Neural crest cell (in vitro differentiated cells): Measurements from ENCODE around the gene DTNB. TPM values are rescaled to one million over a fixed set of nuclear protein-coding genes. Genes with fewer than 3 reads are reported as not detected.
A peak's percentile ranks its signal among the peaks of the same experiment; 100 is the strongest.

ENCODE experiments used
- DNase-seq: peaks from one replicate; pipeline ENCODE4 v3.0.0; 2021; ENCODE audit warnings: low read depth, mixed read lengths, low spot score
- H3K27ac Mint-ChIP-seq: one replicate; pipeline ENCODE4 v1.8.0; 2021; ENCODE audit warnings: mild to moderate bottlenecking, mixed read lengths; ENCODE audit not compliant: unreplicated experiment
- H3K27me3 Mint-ChIP-seq: 2 replicates; pipeline ENCODE4 v1.8.0; 2021; ENCODE audit warnings: low read depth, mild to moderate bottlenecking, mixed read lengths
- H3K36me3 Mint-ChIP-seq: 2 replicates; pipeline ENCODE4 v1.8.0; 2021; ENCODE audit warnings: low read depth, mild to moderate bottlenecking, mixed read lengths
- H3K4me1 Mint-ChIP-seq: 2 replicates; pipeline ENCODE4 v1.8.0; 2021; ENCODE audit warnings: mixed read lengths
- H3K4me3 Mint-ChIP-seq: one replicate; pipeline ENCODE4 v1.8.0; 2021; ENCODE audit warnings: mild to moderate bottlenecking, mixed read lengths
- H3K9me3 Mint-ChIP-seq: 2 replicates; pipeline ENCODE4 v1.8.0; 2021; ENCODE audit warnings: mixed read lengths
- CTCF ChIP-seq: fragments of 200-600 bp; sonication (generic); conservative IDR thresholded peaks from 2 replicates; pipeline ENCODE4 v1.5.0; 2021; ENCODE audit warnings: antibody characterized with exemption, mild to moderate bottlenecking
- total RNA-seq: library from RNA; stranded (reverse); gene quantifications from 2 replicates; pipeline ENCODE4 v1.2.1, GENCODE V29; 2021

The DTNB gene
- total RNA-seq, 1 donor from 2014 or later = 29.5 TPM

GRCh38 chr2:25400169-25400568, 273.2 kb downstream of the DTNB start:
- Mint-ChIP-seq H3K27ac (no peak overlapping the region), H3K4me3 (no peak overlapping the region), H3K27me3 (no peaks in the 10 kb centered on the region), H3K9me3 (no peaks in the 10 kb centered on the region), H3K4me1 (peaks cover 26% of the 10 kb centered on the region), H3K36me3 (no peaks in the 10 kb centered on the region)
- TF ChIP-seq CTCF = no peak
- no peak for DNase-seq

- peaks cover 26% of the 10 kb centered on the region for H3K4me1 Mint-ChIP-seq
- H3K27me3 Mint-ChIP-seq = no peaks in the 10 kb centered on the region
- TF ChIP-seq CTCF = no peak
- peaks cover 2% of the 10 kb centered on the region for H3K36me3 Mint-ChIP-seq
- H3K27ac Mint-ChIP-seq = no peak overlapping the region
- no peak for DNase-seq
- H3K9me3 Mint-ChIP-seq = no peaks in the 10 kb centered on the region
- no peak overlapping the region for H3K4me3 Mint-ChIP-seq
Observed at GRCh38 chr2:25398534-25398933, 274.8 kb downstream of the DTNB start.

- peaks cover 26% of the 10 kb centered on the region for H3K4me1 Mint-ChIP-seq
- H3K36me3 Mint-ChIP-seq = peaks cover 2% of the 10 kb centered on the region
- H3K9me3 Mint-ChIP-seq = no peaks in the 10 kb centered on the region
- no peak overlapping the region for H3K4me3 Mint-ChIP-seq
- no peak for DNase-seq
- no peak overlapping the region for H3K27ac Mint-ChIP-seq
- TF ChIP-seq CTCF = no peak
- H3K27me3 Mint-ChIP-seq = no peaks in the 10 kb centered on the region
Observed at GRCh38 chr2:25397777-25398176, 275.6 kb downstream of the DTNB start.

- Mint-ChIP-seq H3K4me3 (no peak overlapping the region), H3K4me1 (no peaks in the 10 kb centered on the region), H3K27ac (peak overlapping the region; percentile 8), H3K9me3 (peaks cover 2% of the 10 kb centered on the region), H3K36me3 (peaks cover 16% of the 10 kb centered on the region), H3K27me3 (no peaks in the 10 kb centered on the region)
- TF ChIP-seq CTCF = no peak
- DNase-seq = no peak
Observed at GRCh38 chr2:25389161-25389560, 284.2 kb downstream of the DTNB start.

GRCh38 chr2:25388491-25388890, 284.9 kb downstream of the DTNB start:
- H3K36me3 Mint-ChIP-seq = peaks cover 15% of the 10 kb centered on the region
- TF ChIP-seq CTCF = no peak
- DNase-seq = no peak
- no peak overlapping the region for H3K4me3 Mint-ChIP-seq
- no peaks in the 10 kb centered on the region for H3K4me1 Mint-ChIP-seq
- peaks cover 2% of the 10 kb centered on the region for H3K9me3 Mint-ChIP-seq
- no peak overlapping the region for H3K27ac Mint-ChIP-seq
- no peaks in the 10 kb centered on the region for H3K27me3 Mint-ChIP-seq

GRCh38 chr2:25387876-25388449, 285.4 kb downstream of the DTNB start:
- TF ChIP-seq CTCF = no peak
- Mint-ChIP-seq H3K4me1 (no peaks in the 10 kb centered on the region), H3K27ac (no peak overlapping the region), H3K27me3 (no peaks in the 10 kb centered on the region), H3K4me3 (no peak overlapping the region), H3K9me3 (peaks cover 2% of the 10 kb centered on the region), H3K36me3 (peaks cover 15% of the 10 kb centered on the region)
- no peak for DNase-seq
